GM12878 (cell line): ENCODE data around the gene XPNPEP2. TPM values are rescaled to one million over a fixed set of nuclear protein-coding genes. Genes with fewer than 3 reads are reported as not detected.

Experiments used
- CBFB ChIP-seq: IDR thresholded peaks from 2 replicates; pipeline ENCODE4 v1.6.1; 2016; ENCODE audit warnings: antibody characterized with exemption, low read depth
- CHD2 ChIP-seq: IDR thresholded peaks from 2 replicates; pipeline ENCODE4 v1.6.1; 2011; ENCODE audit warnings: low read depth, low read length, improper control_type of control experiment, borderline replicate concordance
- ELK1 ChIP-seq: IDR thresholded peaks from 2 replicates; pipeline ENCODE4 v1.6.1; 2012; ENCODE audit warnings: low read depth, low read length, improper control_type of control experiment
- EZH2 ChIP-seq: IDR thresholded peaks from 2 replicates; pipeline ENCODE4 v1.6.1; 2012; ENCODE audit warnings: low read depth, mild to moderate bottlenecking, control low read depth, inconsistent platforms, low read length, borderline replicate concordance; ENCODE audit not compliant: control insufficient read depth
- MTA2 ChIP-seq: fragments of 450-650 bp; IDR thresholded peaks from 2 replicates; pipeline ENCODE4 v1.6.1; 2016; ENCODE audit warnings: low read depth, mild to moderate bottlenecking, moderate library complexity
- MYC ChIP-seq: IDR thresholded peaks from 2 replicates; pipeline ENCODE4 v1.6.1; 2011; ENCODE audit warnings: mild to moderate bottlenecking, low read length, moderate library complexity, inconsistent platforms; ENCODE audit not compliant: insufficient read depth, insufficient replicate concordance, insufficient read length, severe bottlenecking
- NKRF ChIP-seq: fragments of 450-650 bp; conservative IDR thresholded peaks from 2 replicates; pipeline ENCODE4 v1.6.1; 2017; ENCODE audit warnings: mild to moderate bottlenecking, moderate library complexity
- PAX5 ChIP-seq: IDR thresholded peaks from 2 replicates; pipeline ENCODE4 v1.6.1; 2011; ENCODE audit warnings: low read depth, low read length, borderline replicate concordance
- POLR2A ChIP-seq: IDR thresholded peaks from 2 replicates; pipeline ENCODE4 v1.6.1; 2011; ENCODE audit warnings: low read depth, mild to moderate bottlenecking, low read length
- RB1 ChIP-seq: fragments of 450-650 bp; formaldehyde crosslinking; IDR thresholded peaks from 2 replicates; pipeline ENCODE4 v1.6.1; 2017; ENCODE audit warnings: mild to moderate bottlenecking, borderline replicate concordance
- RFX5 ChIP-seq: IDR thresholded peaks from 2 replicates; pipeline ENCODE4 v1.6.1; 2011; ENCODE audit warnings: low read depth, low read length, improper control_type of control experiment
- TCF12 ChIP-seq: IDR thresholded peaks from 2 replicates; pipeline ENCODE4 v1.6.1; 2011; ENCODE audit warnings: low read depth, mild to moderate bottlenecking, low read length
- ZNF274 ChIP-seq: IDR thresholded peaks from one replicate; pipeline ENCODE4 v1.8.0; 2011; ENCODE audit not compliant: insufficient read length, insufficient read depth
- ZNF622 ChIP-seq: fragments of 450-650 bp; IDR thresholded peaks from 2 replicates; pipeline ENCODE4 v1.6.1; 2017; ENCODE audit warnings: mild to moderate bottlenecking, inconsistent platforms
- ZNF687 ChIP-seq: fragments of 450-650 bp; IDR thresholded peaks from 2 replicates; pipeline ENCODE4 v1.6.1; 2017; ENCODE audit warnings: mild to moderate bottlenecking, moderate library complexity
- ZSCAN29 ChIP-seq: fragments of 450-650 bp; IDR thresholded peaks from 2 replicates; pipeline ENCODE4 v1.6.1; 2017; ENCODE audit warnings: mild to moderate bottlenecking, moderate library complexity
- ZZZ3 ChIP-seq: IDR thresholded peaks from 2 replicates; pipeline ENCODE4 v1.6.1; 2011; ENCODE audit warnings: low read depth; ENCODE audit not compliant: control insufficient read depth, insufficient read length
- polyA plus RNA-seq, 11 experiments: library from polyadenylated mRNA; depleted of rRNA in 4 of 11; unstranded in 6 of 11; stranded (reverse) in 5 of 11; fragments of >200 nt; fragmentation: Nextera tagmentation in 4 of 11; fragmentation: Illumina TruSeq in 1 of 11; extraction: Ambion mirVana in 4 of 11; extraction: Trizol in 1 of 11; gene quantifications; 1 replicate in 1 of 11; 2 replicates in 10 of 11; pipeline versions ENCODE4 v1.2.1 to v1.2.3, GENCODE V29; 2011 to 2016; ENCODE audit warnings: inconsistent platforms in 2 of 11, missing spikeins in 2 of 11, low read depth in 1 of 11
- total RNA-seq, 4 experiments: library from RNA; depleted of rRNA in 3 of 4; stranded (reverse); fragments of >200 nt in 3 of 4; fragmentation: Illumina TruSeq in 1 of 4; extraction: Trizol in 1 of 4; gene quantifications; 2 replicates each; pipeline versions ENCODE4 v1.2.1 to v1.2.3, GENCODE V29; 2013 to 2021
- TF ChIP-seq, protein P1 (sequence below): fragments of 450-650 bp; IDR thresholded peaks from 2 replicates; pipeline ENCODE4 v1.6.1; 2016; ENCODE audit warnings: mild to moderate bottlenecking
- TF ChIP-seq, protein P2 (sequence below): fragments of 450-650 bp; IDR thresholded peaks from 2 replicates; pipeline ENCODE4 v1.6.1; 2017; ENCODE audit warnings: mild to moderate bottlenecking

The XPNPEP2 gene
- total and polyA plus RNA-seq, 10 of the 15 experiments (the other 5 are each of a cell fraction or from before 2014, with no cell fraction given): 0.04 to 0.37 (median 0.15) TPM

DNA sequence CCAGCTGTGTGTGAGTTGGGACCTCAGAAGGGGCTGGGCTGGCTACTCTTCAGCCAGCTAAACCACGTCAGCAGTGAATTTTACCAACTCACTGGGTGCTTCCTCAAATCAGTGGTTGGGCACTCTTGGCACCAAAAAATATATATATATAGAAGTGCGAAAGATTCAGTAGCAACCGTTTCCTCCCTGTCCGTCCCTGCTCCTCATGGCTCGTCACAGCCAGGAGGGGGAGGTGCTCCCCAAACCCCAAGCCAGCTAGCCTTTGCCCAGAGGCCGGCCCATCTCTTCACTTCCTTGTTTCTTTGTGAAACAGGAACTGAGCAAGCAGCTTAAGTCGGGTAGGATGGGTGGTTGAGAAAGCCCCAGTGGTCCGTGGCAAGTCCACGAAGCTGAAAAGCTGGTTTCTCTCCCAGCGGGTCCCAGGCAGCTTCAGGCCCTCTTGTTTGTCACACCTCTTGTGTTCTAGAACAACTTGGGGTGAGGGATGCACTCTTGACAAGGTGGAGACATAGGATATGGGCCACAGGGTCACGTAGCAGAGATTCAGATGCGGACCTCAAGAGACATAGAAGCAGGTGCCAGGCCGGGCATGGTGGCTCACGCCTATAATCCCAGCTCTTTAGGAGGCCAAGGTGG is 34.1 kb downstream of the XPNPEP2 start (continued):
- TF ChIP-seq EZH2 (no peak), CBFB (0 out of 2 replicates have a peak, but pooled peaks have one; percentile 22), NKRF (no peak), RB1 (no peak), ZSCAN29 (no peak), PAX5 (peak; percentile 75; the same call in 1 of the 2 replicates), MTA2 (peak; percentile 76), ZNF687 (peak; percentile 98), MYC (no peak), POLR2A (peak; percentile 66), TCF12 (peak; percentile 41; the same call in 1 of the 2 replicates), ZNF622 (no peak), ELK1 (no peak), ZZZ3 (no peak), RFX5 (peak; percentile 20; the same call in 1 of the 2 replicates), ZNF274 (no peak), CHD2 (peak; percentile 85)
- TF ChIP-seq, protein P1, sequence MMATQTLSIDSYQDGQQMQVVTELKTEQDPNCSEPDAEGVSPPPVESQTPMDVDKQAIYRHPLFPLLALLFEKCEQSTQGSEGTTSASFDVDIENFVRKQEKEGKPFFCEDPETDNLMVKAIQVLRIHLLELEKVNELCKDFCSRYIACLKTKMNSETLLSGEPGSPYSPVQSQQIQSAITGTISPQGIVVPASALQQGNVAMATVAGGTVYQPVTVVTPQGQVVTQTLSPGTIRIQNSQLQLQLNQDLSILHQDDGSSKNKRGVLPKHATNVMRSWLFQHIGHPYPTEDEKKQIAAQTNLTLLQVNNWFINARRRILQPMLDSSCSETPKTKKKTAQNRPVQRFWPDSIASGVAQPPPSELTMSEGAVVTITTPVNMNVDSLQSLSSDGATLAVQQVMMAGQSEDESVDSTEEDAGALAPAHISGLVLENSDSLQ: peak; percentile 56
- TF ChIP-seq, protein P2, sequence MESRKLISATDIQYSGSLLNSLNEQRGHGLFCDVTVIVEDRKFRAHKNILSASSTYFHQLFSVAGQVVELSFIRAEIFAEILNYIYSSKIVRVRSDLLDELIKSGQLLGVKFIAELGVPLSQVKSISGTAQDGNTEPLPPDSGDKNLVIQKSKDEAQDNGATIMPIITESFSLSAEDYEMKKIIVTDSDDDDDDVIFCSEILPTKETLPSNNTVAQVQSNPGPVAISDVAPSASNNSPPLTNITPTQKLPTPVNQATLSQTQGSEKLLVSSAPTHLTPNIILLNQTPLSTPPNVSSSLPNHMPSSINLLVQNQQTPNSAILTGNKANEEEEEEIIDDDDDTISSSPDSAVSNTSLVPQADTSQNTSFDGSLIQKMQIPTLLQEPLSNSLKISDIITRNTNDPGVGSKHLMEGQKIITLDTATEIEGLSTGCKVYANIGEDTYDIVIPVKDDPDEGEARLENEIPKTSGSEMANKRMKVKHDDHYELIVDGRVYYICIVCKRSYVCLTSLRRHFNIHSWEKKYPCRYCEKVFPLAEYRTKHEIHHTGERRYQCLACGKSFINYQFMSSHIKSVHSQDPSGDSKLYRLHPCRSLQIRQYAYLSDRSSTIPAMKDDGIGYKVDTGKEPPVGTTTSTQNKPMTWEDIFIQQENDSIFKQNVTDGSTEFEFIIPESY: no peak
